K562 (cell line): ENCODE measurements around the gene TENT4B. TPM values are rescaled to one million over a fixed set of nuclear protein-coding genes. Genes with fewer than 3 reads are reported as not detected.

Source experiments
- ARID2 ChIP-seq: fragments of 450-650 bp; IDR thresholded peaks from 2 replicates; pipeline ENCODE4 v1.6.1; 2017; ENCODE audit warnings: antibody characterized with exemption, mild to moderate bottlenecking
- CTBP1 ChIP-seq: fragments of 450-650 bp; IDR thresholded peaks from 2 replicates; pipeline ENCODE4 v1.6.1; 2016; ENCODE audit warnings: borderline replicate concordance
- EHMT2 ChIP-seq: fragments of 450-650 bp; IDR thresholded peaks from 2 replicates; pipeline ENCODE4 v1.6.1; 2018; ENCODE audit warnings: antibody characterized with exemption
- GTF2F1 ChIP-seq: IDR thresholded peaks from 2 replicates; pipeline ENCODE4 v1.6.1; 2011; ENCODE audit warnings: low read depth, low read length, improper control_type of control experiment
- HMG20B ChIP-seq: fragments of 250-450 bp; sonication (Bioruptor Pico); IDR thresholded peaks from 2 replicates; pipeline ENCODE4 v1.5.0; 2021; ENCODE audit warnings: mild to moderate bottlenecking
- HMGN3 ChIP-seq: IDR thresholded peaks from 2 replicates; pipeline ENCODE4 v1.6.1; 2011; ENCODE audit warnings: borderline replicate concordance, low read depth, mild to moderate bottlenecking, mixed read lengths, low read length; ENCODE audit not compliant: insufficient read length; ENCODE audit errors: extremely low read depth
- POLR3G ChIP-seq: IDR thresholded peaks from 2 replicates; pipeline ENCODE4 v1.6.1; 2011; ENCODE audit not compliant: insufficient read length, insufficient replicate concordance; ENCODE audit errors: extremely low read depth
- RBFOX2 ChIP-seq: fragments of 200-400 bp; formaldehyde crosslinking; IDR thresholded peaks from 2 replicates; pipeline ENCODE4 v1.6.1; 2017; ENCODE audit warnings: low read depth, mild to moderate bottlenecking, low read length, moderate library complexity
- RBM39 ChIP-seq: fragments of 200-400 bp; formaldehyde crosslinking; optimal IDR thresholded peaks from 2 replicates; pipeline ENCODE3; 2018; ENCODE audit warnings: low read depth, low read length
- RNF2 ChIP-seq: sonication (generic); IDR thresholded peaks from 2 replicates; pipeline ENCODE4 v1.6.1; 2016
- SMAD2 ChIP-seq: fragments of 150-350 bp; IDR thresholded peaks from 2 replicates; pipeline ENCODE4 v1.6.1; 2014; ENCODE audit warnings: low read depth, mild to moderate bottlenecking, low read length
- SNIP1 ChIP-seq: fragments of 450-650 bp; IDR thresholded peaks from 2 replicates; pipeline ENCODE4 v1.7.1; 2017; ENCODE audit warnings: low read depth, mild to moderate bottlenecking
- TEAD2 ChIP-seq: fragments of 450-650 bp; IDR thresholded peaks from 2 replicates; pipeline ENCODE4 v1.6.1; 2016; ENCODE audit warnings: missing genetic modification characterization, control low read depth, missing compliant biosample characterization
- ZC3H4 ChIP-seq: sonication (generic); formaldehyde crosslinking; IDR thresholded peaks from 2 replicates; pipeline ENCODE4 v1.9.0; 2021; ENCODE audit warnings: missing genetic modification reagents, borderline replicate concordance
- ZC3H8 ChIP-seq: fragments of 450-650 bp; IDR thresholded peaks from 2 replicates; pipeline ENCODE4 v1.6.1; 2017
- ZFPM2 ChIP-seq: fragments of 250-450 bp; sonication (Bioruptor Pico); IDR thresholded peaks from 2 replicates; pipeline ENCODE4 v1.5.1; 2022; ENCODE audit warnings: mild to moderate bottlenecking
- ZNF280A ChIP-seq: fragments of 450-650 bp; IDR thresholded peaks from 2 replicates; pipeline ENCODE4 v1.6.1; 2018; ENCODE audit warnings: mild to moderate bottlenecking, low read depth; ENCODE audit not compliant: partially characterized antibody
- ZNF318 ChIP-seq, 2 experiments: fragments of 450-650 bp; IDR thresholded peaks; 2 replicates each; pipeline ENCODE4 v1.6.1; 2016; ENCODE audit warnings: mild to moderate bottlenecking in 2 of 2, borderline replicate concordance in 1 of 2, low read depth in 1 of 2, moderate library complexity in 1 of 2
- ZNF766 ChIP-seq: fragments of 200-800 bp; sonication (Bioruptor generic); conservative IDR thresholded peaks from 2 replicates; pipeline ENCODE4 v1.6.1; 2016; ENCODE audit warnings: missing genetic modification characterization, missing compliant biosample characterization
- ZSCAN32 ChIP-seq: fragments of 450-650 bp; formaldehyde crosslinking; IDR thresholded peaks from 2 replicates; pipeline ENCODE4 v1.4.0; 2020; ENCODE audit warnings: mild to moderate bottlenecking, moderate library complexity
- polyA plus RNA-seq, 8 experiments: library from polyadenylated mRNA; depleted of rRNA in 4 of 8; stranded (reverse) in 5 of 8; unstranded in 3 of 8; fragments of >200 nt; fragmentation: Nextera tagmentation in 2 of 8; fragmentation: Illumina TruSeq in 1 of 8; extraction: Ambion mirVana in 2 of 8; extraction: Trizol in 1 of 8; gene quantifications; 2 replicates each; pipeline versions ENCODE4 v1.2.1 to v1.2.3, GENCODE V29; 2011 to 2014; ENCODE audit warnings: inconsistent platforms in 1 of 8, missing spikeins in 1 of 8
- total RNA-seq, 7 experiments: library from RNA; depleted of rRNA in 6 of 7; stranded (reverse); fragments of >200 nt in 6 of 7; fragmentation: Illumina TruSeq in 2 of 7; extraction: Trizol in 2 of 7; gene quantifications; 2 replicates each; pipeline versions ENCODE4 v1.2.1 to v1.2.3, GENCODE V29; 2011 to 2021; ENCODE audit warnings: low replicate concordance in 1 of 7

The TENT4B gene
- total and polyA plus RNA-seq, 9 of the 15 experiments (the other 6 are each of a cell fraction or from before 2014, with no cell fraction given): 5.2 to 8.4 (median 7.0) TPM

- TF ChIP-seq RBM39: no peak
- TF ChIP-seq EHMT2: no peak
- peak; percentile 53; the same call in 1 of the 2 replicates for TF ChIP-seq RNF2
- TF ChIP-seq SNIP1: no peak
- no peak for TF ChIP-seq POLR3G
- TF ChIP-seq ZC3H4 (CRISPR knock-in tag): no peak
- no peak for TF ChIP-seq ZSCAN32 (CRISPR knock-in tag)
- no peak for TF ChIP-seq ZFPM2 (CRISPR knock-in tag)
- TF ChIP-seq HMG20B (CRISPR knock-in tag): no peak
- no peak for TF ChIP-seq ARID2
- TF ChIP-seq HMGN3: peak; percentile 29
- TF ChIP-seq TEAD2: no peak
- TF ChIP-seq ZC3H8: no peak
- no peak for TF ChIP-seq ZNF280A
- TF ChIP-seq RBFOX2: peak; percentile 62; the same call in 1 of the 2 replicates
- 0 out of 2 replicates have a peak, but pooled peaks have one; percentile 26 for TF ChIP-seq ZNF766 (CRISPR knock-in tag)
- TF ChIP-seq GTF2F1: no peak
- TF ChIP-seq CTBP1: no peak
- no peak for TF ChIP-seq SMAD2
- no peak for TF ChIP-seq ZNF318 (IDR thresholded peaks at IDR 0.05; ENCODE audit: borderline replicate concordance in 1 of 2, low read depth in 1 of 2)
These were observed 110.2 kb downstream of the TENT4B start (continued) for GRCh38 chr16:50263060-50263909.
